ENCODE data around the gene MTUS2.

DNA sequence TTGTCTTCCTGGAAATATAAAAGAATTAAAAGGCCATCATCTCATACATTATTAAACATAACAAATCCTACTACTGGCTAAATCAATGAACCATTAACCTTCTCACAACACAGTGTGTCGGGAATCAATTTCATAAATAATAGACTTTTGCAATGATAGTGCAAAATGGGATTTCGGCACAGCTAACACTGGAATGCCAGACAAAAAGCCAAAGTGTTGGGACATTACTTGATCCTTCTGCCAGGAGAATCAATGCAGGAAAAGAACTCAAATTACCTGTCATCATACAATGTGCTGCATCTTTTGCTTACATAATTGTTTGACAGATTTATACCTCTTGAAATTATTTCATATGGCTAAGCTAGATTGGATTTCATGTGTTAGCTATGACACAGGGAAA lies 334.3 kb downstream of the MTUS2 start:
- TF ChIP-seq, protein P1, sequence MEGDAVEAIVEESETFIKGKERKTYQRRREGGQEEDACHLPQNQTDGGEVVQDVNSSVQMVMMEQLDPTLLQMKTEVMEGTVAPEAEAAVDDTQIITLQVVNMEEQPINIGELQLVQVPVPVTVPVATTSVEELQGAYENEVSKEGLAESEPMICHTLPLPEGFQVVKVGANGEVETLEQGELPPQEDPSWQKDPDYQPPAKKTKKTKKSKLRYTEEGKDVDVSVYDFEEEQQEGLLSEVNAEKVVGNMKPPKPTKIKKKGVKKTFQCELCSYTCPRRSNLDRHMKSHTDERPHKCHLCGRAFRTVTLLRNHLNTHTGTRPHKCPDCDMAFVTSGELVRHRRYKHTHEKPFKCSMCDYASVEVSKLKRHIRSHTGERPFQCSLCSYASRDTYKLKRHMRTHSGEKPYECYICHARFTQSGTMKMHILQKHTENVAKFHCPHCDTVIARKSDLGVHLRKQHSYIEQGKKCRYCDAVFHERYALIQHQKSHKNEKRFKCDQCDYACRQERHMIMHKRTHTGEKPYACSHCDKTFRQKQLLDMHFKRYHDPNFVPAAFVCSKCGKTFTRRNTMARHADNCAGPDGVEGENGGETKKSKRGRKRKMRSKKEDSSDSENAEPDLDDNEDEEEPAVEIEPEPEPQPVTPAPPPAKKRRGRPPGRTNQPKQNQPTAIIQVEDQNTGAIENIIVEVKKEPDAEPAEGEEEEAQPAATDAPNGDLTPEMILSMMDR (IDR thresholded peaks at IDR 0.05; ENCODE audit: insufficient read depth, low read length, poor library complexity, severe bottlenecking), result no peak
- no peak for TF ChIP-seq EZH2phosphoT487 (conservative IDR thresholded peaks at IDR 0.05; ENCODE audit: low read length)

All from SU-DHL-6 (cell line).